GM18498 (cell line): ENCODE results near the gene OR8B4.
A peak's percentile ranks its signal among the peaks of the same experiment; 100 is the strongest.
"Not testable (repeated sequence)": the region's sequence is repeated elsewhere in the genome, so short reads cannot be mapped to it uniquely, and the experiment has no call there.

Experiments used
- ATAC-seq: cut with Tn5 transposase; IDR thresholded peaks from one replicate; pipeline ENCODE4 v1.9.1; 2021; ENCODE audit warnings: mild to moderate bottlenecking, moderate library complexity; ENCODE audit not compliant: unreplicated experiment

OR8B4 gene

DNA sequence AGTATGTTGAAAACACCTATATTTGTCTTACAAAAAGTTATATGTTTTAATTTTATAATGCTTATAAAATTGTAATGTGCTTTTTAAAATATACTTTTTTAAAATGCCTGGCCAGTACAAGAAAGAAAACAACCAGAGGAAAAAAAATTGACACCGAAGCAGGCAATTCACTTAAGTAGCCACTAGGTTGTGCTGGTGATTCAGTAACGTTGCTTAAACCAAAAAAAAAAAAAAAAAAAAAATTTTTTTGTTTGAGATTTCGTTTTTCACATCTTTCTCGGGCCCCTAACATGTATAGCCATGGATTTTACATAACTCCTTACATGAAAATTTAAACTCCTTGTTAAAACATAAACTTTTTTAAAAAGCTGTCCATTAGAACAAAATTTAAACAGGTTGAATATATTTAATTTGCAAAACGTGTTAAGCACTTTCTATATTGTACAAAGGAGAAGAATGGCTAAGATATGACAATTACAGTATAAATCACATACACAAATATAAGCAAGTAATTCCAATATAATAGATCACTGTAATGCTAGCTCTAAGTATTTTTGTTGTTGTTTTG is 9.2 kb downstream of the OR8B4 start:
- ATAC-seq = no peak

- ATAC-seq = no peak
These were observed 14.8 kb downstream of the OR8B4 start for GRCh38 chr11:124409906-124410305.

DNA sequence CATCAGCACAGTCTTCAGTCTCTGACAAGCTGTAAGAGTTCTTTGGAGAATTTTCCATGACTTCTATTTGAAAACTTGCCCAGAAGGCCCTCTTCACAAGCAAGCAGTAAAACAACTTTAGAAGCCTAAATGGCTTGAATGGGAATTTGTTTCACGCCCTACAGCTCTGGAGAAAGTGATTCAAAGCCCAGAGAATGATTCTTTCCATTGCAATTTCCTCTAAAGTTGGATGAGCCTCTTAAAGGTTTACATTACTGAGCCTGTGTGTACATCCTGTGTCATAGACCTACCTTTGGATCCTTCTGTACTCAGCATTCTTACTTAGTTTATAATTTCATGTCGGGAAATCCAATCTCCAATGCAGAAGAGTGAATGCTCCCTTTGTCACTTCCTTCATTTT is 19.1 kb downstream of the OR8B4 start:
- no peak for ATAC-seq

- not testable (repeated sequence) for ATAC-seq
These were observed 21.5 kb downstream of the OR8B4 start for GRCh38 chr11:124403186-124403585.

DNA sequence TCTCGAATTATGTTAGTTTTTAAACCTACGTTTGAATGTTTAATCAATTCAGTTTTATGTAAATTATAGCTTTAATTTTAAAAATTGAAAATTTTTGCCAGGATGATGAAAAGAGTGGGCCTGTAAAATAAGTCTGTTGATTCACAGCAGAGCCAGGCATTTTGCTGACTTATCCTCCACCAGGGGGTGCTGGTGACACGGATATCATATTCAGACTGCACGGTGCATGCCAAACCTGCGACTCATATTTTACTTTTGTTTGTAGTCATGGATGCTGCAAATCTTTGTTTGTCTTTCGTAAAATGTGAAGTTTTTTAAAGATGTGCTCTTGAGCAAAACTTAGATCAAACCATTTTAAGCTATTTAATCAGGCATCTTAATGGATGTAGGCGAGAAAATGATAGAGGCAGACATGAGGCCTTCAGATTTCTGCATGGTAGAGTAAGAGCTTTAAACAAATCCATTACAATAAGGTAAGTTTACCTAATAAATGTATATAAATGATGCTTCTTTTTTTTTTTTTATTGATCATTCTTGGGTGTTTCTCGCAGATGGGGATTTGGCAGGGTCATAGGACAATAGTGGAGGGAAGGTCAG is 22.2 kb downstream of the OR8B4 start:
- peak; percentile 96 for ATAC-seq

DNA sequence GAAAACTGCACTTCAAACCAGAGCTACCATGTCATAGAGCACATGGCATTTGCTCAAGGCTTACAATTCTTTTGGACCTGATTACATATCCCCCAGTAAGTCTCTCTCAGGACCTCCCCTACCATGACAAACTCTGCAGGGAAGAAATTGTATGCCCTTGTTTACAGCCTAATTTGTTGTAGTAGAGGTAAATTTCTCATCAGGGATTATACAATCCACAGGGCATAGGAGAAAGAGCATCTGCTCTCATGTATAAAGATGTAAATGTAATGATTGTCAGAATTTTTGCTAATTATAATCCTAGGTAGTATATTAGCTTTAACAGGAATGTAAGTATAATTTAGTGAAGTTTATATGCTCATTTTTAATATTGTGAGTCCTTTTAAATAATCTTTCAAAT is 25.7 kb downstream of the OR8B4 start, which contains the start of gene OR8B3:
OR8B3 (minus strand) TSS at position 101 of the 400 bp plus-strand sequence. CDS start 1,673 bp downstream, outside the sequence.
- ATAC-seq = no peak

GRCh38 chr11:124396847-124397246 is 27.8 kb downstream of the OR8B4 start:
- ATAC-seq = not testable (repeated sequence)

DNA sequence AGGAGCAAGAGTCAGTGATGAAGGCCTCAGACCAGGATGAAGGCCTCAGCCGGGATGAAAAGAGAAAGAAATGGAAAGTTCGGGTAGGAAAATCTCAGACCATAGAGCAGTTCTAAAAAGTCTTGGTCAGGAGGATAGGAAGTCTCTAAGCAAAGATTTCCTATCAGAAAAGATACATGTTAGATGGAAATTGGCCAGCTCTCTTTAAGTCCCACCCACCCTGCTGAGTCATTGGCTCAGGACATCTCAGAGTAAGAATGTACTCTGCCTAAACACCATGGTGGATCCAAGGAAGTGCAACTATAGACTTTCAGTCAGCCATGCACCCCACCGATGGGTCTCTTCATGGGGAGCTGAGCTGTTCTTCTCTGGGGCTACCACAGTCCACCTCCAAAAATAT is 30.3 kb downstream of the OR8B4 start:
- ATAC-seq = no peak

GRCh38 chr11:124384399-124384798 is 40.3 kb downstream of the OR8B4 start, which contains the start of gene OR8B2:
TSS of gene OR8B2 (minus strand) at chr11:124384499. CDS start at chr11:124383343, 1,156 bp downstream.
- ATAC-seq = no peak

- ATAC-seq = not testable (repeated sequence)
These were observed 41.8 kb downstream of the OR8B4 start for GRCh38 chr11:124382857-124383256.

- no peak for ATAC-seq
These were observed 44.1 kb downstream of the OR8B4 start for GRCh38 chr11:124380585-124380984.

DNA sequence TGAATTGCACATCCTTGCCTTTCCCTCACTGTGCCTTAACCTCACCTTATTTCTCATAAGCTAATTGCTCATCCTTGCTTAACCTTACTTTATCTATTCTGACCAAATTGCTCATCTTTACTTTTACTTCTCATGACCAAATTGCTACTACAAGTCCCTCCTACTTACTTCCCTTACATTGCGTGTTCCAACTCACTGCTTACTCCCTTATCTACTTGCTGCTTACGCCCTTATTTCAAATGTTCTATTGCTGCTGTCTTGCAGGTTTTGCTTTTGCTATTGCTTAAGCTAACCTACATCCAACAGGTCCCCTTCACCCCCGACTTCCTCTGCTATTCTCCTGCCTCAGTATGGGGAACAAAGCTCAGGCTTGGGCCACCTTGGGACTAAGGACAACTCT is 48.4 kb downstream of the OR8B4 start:
- ATAC-seq = no peak
